ENCODE data around the gene FRMD8.

Gene FRMD8

DNA sequence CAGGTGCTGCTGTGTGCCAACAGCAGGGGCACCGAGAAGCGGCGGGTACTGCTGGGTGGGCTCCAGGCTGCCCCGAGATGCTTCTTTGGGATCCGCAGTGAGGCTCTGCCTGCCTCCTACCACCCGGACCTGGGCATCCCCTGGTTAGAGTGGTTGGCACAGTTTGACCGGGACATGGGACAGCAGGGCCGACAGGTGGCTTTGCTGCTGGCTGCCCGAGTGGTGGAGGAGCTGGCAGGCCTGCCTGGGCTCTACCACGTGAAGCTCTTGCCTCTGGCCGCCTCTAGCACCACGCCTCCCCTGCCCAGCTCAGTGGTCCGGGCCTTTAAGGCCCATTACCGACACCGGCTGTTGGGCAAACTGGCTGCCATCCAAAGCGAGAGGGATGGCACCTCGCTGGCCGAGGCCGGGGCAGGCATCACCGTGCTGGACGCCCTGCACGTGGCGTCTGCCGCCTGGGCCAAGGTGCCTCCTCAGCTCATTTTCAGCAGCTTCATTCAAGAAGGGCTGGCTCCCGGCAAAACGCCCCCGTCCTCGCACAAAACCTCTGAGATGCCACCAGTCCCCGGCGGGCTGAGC lies 30.0 kb upstream of the FRMD8 start:
- TF ChIP-seq, protein P1, sequence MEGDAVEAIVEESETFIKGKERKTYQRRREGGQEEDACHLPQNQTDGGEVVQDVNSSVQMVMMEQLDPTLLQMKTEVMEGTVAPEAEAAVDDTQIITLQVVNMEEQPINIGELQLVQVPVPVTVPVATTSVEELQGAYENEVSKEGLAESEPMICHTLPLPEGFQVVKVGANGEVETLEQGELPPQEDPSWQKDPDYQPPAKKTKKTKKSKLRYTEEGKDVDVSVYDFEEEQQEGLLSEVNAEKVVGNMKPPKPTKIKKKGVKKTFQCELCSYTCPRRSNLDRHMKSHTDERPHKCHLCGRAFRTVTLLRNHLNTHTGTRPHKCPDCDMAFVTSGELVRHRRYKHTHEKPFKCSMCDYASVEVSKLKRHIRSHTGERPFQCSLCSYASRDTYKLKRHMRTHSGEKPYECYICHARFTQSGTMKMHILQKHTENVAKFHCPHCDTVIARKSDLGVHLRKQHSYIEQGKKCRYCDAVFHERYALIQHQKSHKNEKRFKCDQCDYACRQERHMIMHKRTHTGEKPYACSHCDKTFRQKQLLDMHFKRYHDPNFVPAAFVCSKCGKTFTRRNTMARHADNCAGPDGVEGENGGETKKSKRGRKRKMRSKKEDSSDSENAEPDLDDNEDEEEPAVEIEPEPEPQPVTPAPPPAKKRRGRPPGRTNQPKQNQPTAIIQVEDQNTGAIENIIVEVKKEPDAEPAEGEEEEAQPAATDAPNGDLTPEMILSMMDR (IDR thresholded peaks at IDR 0.05; ENCODE audit: control extremely low read depth, extremely low read depth, low read depth, missing control alignments): no peak
- DNase-seq (ENCODE audit: extremely low spot score): no peak
- CTCF ChIA-PET: interaction anchor here (1.1 to 3.5 kb wide), 9 partner anchors 9 to 156 kb away, joined by 3 to 17 read pairs (median 4); partner anchors contain the start of gene DPF2
- POLR2A ChIA-PET: interaction anchor here (1.6 kb wide), 2 partner anchors 149 to 151 kb away, joined by 4 to 5 read pairs; no protein-coding TSS in a partner anchor

DNA sequence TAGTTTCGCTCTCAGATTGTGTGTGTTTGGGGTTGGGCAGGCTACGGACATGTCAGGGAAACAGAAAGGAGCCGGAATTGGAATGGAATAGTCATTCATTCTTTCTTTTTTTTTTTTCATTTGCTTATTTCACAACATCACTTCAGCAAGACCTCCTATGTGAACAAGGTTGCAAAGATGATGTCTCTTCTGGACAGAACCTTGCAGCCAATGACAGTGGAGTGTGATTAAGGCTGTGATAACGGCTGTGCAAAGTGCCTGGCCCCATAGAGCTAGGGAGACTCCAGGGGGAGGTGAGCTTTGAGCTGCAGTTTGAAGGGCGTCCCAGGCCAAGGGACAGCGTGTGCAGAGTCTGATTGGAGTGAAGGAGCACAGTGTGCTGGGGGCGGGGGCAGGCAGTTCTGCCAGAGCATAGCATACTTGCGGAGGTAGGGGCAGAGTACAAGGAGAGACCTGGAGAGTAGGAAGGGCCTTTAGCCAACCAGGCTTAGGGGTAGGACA lies 28.5 kb upstream of the FRMD8 start:
- POLR2A ChIA-PET: interaction anchor here (1.0 to 2.7 kb wide), 4 partner anchors 65 to 149 kb away, joined by 3 to 10 read pairs (median 4); partner anchors contain the start of genes MALAT1 and NEAT1
- no peak for DNase-seq (ENCODE audit: extremely low spot score)
- CTCF ChIA-PET: interaction anchor here (1.2 to 3.5 kb wide), 4 partner anchors 9 to 58 kb away, joined by 3 to 17 read pairs (median 5); no protein-coding TSS in a partner anchor
- TF ChIP-seq, protein P1 (IDR thresholded peaks at IDR 0.05; ENCODE audit: control extremely low read depth, extremely low read depth, low read depth, missing control alignments): no peak

DNA sequence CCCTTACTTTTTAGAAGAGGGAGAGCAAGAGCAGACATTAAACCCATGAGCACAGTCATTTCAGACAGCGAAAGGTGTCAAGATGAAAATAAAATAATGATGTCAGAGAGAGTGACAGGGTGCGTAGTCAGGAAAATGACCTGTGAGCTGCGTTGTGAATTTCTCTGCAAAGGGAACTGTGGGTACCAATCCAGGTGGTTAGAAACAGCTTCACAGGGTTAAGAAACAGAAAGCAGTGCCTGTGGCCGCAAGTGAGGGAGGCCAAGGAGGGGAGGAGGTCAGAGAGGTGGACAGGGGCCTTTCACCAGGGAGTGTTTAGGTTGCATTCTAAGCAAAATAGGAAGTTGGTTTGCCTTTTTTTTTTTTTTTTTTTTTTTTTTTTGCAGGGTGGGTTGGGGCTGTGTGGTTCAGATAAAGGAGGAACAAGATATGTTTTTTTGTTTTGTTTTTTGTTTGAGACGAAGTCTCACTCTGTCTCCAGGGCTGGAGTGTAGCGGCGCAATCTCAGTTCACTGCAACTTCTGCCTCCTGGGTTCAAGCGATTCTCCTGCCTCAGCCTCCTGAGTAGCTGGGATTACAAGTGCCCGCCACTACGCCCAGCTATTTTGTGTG lies 24.0 kb upstream of the FRMD8 start:
- DNase-seq (ENCODE audit: extremely low spot score): peak; percentile 70
- TF ChIP-seq, protein P1 (IDR thresholded peaks at IDR 0.05; ENCODE audit: control extremely low read depth, extremely low read depth, low read depth, missing control alignments): no peak
- ChIA-PET CTCF (interaction anchor here (1.0 to 2.8 kb wide), 7 partner anchors 10 to 107 kb away, joined by 3 to 8 read pairs (median 6); no protein-coding TSS in a partner anchor), POLR2A (interaction anchor here (0.6 to 2.0 kb wide), 7 partner anchors 41 to 295 kb away, joined by 4 to 9 read pairs (median 5); partner anchors contain the start of genes MALAT1 and NEAT1)

DNA sequence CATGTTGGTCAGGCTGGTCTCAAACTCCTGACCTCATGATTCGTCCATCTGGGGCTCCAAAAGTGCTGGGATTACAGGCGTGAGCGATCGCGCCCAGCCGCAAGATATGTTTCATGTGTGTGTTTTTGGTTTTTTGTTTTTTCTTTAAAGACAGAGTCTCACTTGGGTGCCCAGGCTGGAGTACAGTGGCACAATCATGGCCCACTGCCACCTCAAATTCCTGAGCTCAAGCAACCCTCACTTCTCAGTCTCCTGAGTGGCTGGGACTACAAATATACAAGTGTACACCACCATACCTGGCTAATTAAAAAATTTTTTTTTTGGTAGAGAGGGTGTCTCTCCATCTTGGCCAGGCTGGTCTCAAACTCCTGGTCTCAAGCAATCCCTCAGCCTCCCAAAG lies 23.5 kb upstream of the FRMD8 start:
- TF ChIP-seq, protein P1 (IDR thresholded peaks at IDR 0.05; ENCODE audit: control extremely low read depth, extremely low read depth, low read depth, missing control alignments): no peak
- CTCF ChIA-PET: interaction anchor here (1.0 to 2.8 kb wide), 5 partner anchors 11 to 53 kb away, joined by 5 to 8 read pairs (median 6); no protein-coding TSS in a partner anchor
- POLR2A ChIA-PET: interaction anchor here (0.6 to 2.0 kb wide), 5 partner anchors 60 to 144 kb away, joined by 4 to 7 read pairs (median 5); partner anchors contain the start of genes MALAT1 and NEAT1
- DNase-seq (ENCODE audit: extremely low spot score): no peak

DNA sequence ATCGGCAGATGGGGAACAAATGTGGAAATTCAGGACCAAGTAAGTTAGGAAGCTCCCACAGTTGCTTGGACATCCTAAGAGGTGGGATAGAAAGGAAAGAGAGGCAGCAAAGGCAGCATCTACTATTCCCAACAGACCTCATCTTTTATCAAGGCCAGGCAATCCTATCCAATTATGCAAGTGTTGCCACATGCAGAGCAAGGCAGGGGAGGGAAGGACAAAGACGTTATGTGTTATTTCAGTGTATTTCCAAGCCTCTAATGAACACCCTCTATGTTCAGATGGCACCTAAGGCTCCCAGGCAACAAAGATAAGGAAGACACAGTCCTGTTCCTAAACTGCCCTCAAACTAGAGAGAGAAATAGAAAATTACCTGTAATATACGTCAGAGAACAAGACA lies 22.7 kb upstream of the FRMD8 start:
- ChIA-PET POLR2A (no interaction called here), CTCF (interaction anchor here (1.2 kb wide), 1 partner anchor 15 kb away, joined by 4 read pairs; no protein-coding TSS in a partner anchor)
- no peak for DNase-seq (ENCODE audit: extremely low spot score)
- TF ChIP-seq, protein P1 (IDR thresholded peaks at IDR 0.05; ENCODE audit: control extremely low read depth, extremely low read depth, low read depth, missing control alignments): no peak

DNA sequence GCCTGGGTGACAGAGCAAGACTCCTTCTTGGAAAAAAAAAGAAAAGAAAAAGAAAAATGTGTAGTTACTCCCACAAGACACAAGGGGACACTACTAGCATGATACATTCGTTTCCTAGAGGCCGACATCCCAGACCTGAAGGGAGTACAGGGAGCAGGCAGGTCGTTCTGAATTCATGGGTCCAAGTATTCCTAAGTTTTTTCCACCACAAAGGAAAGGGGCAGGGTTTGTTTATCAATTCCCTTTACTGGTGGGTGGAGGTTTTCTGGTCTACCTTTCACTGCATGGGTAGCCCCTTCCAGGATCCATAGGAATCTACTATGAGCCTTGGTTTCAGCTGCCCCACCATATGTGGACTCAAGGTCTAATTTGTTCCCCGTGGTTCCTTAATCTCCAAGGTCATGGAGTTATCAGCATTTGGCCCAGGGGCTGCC lies 20.1 kb upstream of the FRMD8 start:
- CTCF ChIA-PET: interaction anchor here (0.6 to 3.8 kb wide), 7 partner anchors 9 to 222 kb away, joined by 3 to 13 read pairs (median 3); no protein-coding TSS in a partner anchor
- TF ChIP-seq, protein P1 (IDR thresholded peaks at IDR 0.05; ENCODE audit: control extremely low read depth, extremely low read depth, low read depth, missing control alignments): peak; percentile 69
- POLR2A ChIA-PET: no interaction called here
- peak; percentile 82 for DNase-seq (ENCODE audit: extremely low spot score)

All from GM10248 (cell line).